HG03045 (cell line): Measurements from ENCODE around the gene SERPINA6.
A peak's percentile ranks its signal among the peaks of the same experiment; 100 is the strongest.
"Not testable (repeated sequence)": the region's sequence is repeated elsewhere in the genome, so short reads cannot be mapped to it uniquely, and the experiment has no call there.

ENCODE experiments used
- ATAC-seq: cut with Tn5 transposase; IDR thresholded peaks from one replicate; pipeline ENCODE4 v1.9.1; 2021; ENCODE audit warnings: mild to moderate bottlenecking, moderate library complexity; ENCODE audit not compliant: unreplicated experiment

SERPINA6 gene

DNA sequence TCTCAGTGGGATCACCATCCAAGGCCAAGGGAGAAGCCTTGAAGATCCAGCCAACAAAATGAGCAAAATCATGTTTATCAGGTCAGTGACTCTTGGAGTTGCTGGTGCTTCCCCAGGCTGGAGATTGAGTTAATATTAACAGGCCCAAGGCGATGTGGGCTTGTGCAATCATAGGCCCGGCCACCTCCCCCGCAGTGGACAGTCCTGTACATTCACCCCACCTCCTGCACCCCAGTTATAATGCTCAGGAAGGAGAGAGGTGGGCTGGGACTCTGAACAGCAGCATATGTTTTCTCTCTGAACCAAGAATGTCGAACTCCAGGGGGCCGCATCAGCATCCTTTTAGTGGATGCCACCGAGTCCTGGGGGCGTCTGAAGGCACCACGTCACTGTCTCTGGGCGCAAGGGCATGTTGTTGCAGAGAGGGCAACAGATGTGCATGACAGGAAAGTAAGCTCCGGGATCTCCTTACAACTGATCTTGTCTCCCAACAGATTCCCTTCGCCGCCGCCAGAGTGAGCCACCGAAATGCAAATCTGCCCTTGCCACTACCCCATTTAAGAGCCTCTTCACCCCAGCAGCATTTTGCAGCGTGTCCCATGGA lies 32.2 kb upstream of the SERPINA6 start:
- ATAC-seq: no peak

DNA sequence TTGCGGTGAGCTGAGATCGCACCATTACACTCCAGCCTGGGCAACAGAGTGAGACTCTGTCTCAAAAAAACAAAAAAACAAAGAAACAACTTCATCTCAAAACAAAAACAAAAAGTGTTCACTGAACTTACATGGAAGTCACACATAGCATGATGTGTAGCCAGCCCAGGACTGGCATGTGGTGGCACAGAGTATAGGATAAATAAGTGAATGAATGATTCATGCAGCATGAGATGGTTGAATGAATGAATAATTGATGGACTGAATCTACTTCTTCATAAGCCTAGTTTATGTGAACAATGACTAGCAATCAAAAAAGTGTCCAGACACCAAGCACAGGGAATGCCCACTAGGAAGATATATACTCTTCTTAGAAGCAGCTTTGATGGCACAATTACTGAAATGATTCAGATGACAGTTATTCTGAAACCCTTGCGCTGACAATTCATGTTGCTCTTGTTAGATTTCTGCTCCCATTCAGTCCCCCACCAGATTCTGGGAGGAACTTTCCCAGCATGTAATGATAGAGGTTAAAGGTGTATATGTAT lies 31.6 kb upstream of the SERPINA6 start:
- no peak for ATAC-seq

DNA sequence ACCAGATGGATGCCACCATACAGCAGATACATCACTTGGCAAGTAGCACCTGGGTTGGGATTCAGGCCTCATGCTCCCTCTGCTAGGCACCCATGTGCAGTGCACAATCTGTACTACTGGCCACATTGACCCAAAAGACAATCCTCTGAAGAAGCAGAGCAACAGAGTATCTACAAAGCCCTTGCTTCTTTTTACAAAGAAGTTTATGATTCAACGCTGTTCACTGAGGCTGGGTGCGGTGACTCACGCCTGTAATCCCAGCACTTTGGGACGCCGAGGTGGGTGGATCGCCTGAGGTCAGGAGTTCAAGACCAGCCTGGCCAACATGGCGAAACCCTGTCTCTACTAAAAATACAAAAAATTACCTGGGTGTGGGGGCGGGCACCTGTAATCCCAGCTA lies 31.1 kb upstream of the SERPINA6 start:
- ATAC-seq: not testable (repeated sequence)

DNA sequence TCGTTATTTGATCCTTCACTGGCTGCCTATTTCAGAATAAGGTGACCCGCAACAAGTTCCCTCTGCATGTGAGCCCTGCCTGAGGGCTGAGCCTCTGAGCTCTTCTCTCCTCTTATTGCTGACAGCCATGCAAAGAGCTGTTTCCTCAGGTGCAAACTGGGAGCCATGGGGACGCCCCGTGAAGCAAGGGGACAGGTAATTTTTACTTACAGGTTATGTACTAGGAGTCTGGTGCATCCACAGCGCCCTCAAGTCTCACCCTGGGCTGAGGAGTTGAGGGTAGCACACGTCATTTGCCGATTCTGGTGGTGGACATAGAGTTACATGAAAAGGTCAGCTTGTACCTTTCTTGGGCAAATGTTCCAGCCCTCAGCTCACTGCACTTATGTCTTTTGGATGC lies 26.1 kb upstream of the SERPINA6 start:
- no peak for ATAC-seq

DNA sequence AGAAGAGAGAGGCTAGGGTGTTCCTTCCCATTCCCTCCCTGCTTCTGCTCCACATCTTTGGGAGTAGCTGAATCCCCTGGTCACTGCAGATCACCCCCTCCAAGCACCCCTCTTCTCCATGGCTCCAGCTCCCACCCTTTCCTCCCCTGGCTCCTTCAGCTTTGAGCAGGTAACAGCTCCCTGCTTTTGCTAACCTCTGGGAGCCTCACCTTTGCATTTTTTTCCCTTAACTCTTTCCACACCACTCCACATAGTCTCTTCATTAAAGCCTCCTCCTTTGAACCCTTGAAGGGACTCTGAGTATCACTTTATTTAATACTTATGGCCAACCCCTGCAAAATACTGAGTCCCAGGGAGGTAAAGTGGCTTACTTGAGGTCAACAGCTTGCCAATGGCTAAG lies 25.7 kb upstream of the SERPINA6 start:
- ATAC-seq: no peak

DNA sequence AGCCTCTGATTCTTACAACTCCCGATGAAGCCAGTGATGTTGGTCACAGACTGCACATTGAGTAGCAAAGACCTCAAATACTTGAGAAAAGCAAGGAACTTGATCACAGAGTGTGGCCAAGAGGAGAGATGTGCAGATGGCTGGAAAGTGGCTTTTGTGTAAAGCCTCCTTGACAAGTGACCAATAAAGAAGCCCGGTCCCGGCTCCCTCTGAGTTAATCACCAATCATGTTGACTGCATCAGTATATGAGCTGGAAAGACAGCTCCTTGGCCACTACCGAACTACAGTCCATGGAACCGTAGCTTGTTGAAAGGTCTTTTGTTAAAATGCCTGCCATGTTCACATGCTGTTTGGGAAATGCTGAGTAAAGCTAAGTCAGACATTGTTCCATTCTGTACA lies 23.7 kb upstream of the SERPINA6 start:
- peak; percentile 13 for ATAC-seq

DNA sequence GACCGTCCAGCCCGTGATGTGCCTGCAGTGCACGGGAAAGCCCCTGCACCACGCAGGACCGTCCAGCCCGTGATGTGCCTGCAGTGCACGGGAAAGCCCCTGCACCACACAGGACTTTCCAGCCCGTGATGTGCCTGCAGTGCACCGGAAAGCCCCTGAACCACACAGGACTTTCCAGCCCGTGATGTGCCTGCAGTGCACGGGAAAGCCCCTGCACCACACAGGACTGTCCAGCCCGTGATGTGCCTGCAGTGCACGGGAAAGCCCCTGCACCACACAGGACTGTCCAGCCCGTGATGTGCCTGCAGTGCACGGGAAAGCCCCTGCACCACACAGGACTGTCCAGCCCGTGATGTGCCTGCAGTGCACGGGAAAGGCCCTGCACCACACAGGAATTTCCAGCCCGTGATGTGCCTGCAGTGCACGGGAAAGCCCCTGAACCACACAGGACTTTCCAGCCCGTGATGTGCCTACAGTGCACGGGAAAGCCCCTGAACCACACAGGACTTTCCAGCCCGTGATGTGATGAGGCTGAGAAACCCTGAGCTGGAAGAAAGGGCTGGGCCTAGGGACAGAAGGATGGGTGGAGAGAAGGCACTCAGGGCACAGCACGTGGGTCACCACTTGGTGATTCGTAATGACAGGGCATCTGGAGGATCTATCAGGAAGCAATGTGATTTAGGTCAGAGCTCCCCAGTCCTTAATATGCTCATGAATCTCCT lies 23.1 kb upstream of the SERPINA6 start:
- peak; percentile 71 for ATAC-seq

DNA sequence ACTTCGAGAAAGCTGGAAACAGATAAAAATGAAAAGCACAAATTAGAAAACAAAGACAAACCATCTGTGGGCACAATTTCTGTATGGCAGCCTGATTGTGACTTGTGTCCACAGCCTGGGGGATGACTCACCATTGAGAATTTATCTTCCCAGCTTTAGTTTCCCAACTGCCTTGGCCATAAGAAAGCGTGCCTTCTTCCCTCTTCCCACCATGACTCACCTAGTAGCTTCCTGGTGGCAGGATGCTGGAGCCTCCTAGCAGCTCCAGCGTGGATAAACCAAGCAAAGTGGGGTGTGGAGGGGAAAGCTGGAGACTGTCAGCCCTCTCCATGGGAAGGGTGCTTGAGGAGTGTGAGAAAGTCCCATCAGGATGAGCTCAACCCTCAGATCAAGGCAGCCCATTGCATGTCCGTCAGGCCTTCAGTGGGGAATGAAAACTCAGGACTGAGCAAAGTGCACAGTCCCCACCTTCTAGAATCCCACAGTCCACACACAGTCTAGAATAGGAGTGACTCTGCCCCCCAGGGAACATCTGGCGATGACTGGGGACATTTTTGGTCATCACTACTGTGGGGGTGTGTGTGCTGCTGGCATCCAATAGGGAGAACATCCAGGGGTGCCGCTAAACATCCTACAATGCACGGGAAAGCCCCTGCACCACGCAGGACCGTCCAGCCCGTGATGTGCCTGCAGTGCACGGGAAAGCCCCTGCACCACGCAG lies 22.4 kb upstream of the SERPINA6 start:
- no peak for ATAC-seq

DNA sequence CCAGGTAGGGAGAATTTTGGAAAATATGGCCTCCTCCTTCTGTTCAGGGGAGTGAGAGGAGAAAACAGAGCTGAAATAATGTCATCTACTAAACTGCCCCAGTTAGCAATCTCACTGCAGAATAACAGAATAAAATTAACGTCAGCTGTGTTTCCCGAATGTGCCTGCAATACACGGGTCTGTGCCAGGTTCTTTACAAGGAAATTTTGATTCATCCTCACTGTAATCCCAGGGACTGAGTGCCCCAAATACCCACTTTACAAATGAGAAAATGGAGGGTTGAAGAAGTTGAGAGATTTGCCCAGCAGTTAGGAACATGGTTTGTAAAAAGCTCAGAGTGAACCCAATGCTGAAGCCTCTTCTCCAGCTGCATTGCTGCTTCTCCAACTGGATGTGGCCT lies 21.3 kb upstream of the SERPINA6 start:
- ATAC-seq: no peak

DNA sequence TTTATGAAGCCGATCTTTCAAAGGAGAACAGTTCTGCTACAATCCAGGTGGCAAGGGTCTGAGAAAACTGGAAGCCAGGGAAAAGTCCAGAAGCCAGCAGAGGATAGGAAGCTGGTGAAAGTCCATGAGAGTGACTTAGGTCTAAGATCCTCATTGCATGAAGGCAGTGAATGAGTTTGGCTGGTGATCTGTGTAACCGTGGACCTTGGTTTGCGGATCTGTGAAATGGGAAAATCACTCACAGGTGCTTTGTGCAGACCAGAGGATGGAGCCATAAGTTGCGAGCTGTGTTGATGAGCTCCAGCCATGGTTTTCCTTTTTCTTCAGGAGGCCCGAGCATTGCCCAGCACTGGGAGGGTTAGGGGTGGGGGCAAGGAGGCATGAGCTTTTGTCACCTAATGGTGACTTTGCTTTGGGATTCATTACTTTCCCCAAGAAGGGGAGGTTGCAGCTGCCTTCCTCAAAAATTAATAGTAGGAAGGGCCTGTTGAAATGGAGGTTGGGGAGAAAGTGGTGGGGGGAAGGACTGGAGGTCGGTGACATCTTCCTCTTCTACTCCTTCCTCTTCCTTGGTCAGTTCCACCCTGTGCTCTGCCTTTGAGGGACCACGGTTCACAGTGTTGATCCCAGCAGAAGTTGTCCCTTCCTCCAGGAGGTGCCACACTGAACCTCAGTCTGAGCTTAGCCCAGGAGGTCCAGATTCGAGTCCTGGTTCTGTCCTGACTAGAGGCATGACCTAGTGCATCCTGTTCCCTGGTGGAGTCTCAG lies 20.3 kb upstream of the SERPINA6 start:
- no peak for ATAC-seq

DNA sequence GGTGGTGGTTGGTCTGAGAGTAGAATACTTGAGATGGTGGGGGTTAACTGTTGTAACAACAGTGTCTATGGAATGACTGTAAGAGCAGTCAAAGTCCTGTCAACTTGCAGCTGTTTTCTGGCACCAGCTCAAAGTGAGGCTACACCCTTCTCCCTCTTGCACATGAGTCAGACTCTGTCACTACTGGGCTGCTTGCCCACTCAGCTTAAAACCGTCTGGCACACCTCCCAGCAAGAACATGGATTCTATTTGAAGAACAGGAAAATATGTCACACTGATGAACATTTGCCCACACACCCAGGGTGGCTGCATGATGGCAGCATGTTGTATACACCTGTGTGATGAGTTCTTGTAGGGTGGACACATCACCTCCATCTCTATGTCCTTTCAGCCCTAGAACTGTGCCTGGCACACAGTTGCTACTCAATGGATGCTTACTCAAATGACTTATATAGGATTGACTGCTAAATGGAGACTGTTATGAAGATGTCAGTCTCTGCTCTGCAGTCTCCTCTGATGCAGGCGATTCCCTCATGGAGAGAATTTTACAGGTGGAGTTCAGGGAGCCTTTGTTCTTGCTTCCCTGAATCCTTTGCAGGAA lies 19.3 kb upstream of the SERPINA6 start:
- ATAC-seq: no peak

DNA sequence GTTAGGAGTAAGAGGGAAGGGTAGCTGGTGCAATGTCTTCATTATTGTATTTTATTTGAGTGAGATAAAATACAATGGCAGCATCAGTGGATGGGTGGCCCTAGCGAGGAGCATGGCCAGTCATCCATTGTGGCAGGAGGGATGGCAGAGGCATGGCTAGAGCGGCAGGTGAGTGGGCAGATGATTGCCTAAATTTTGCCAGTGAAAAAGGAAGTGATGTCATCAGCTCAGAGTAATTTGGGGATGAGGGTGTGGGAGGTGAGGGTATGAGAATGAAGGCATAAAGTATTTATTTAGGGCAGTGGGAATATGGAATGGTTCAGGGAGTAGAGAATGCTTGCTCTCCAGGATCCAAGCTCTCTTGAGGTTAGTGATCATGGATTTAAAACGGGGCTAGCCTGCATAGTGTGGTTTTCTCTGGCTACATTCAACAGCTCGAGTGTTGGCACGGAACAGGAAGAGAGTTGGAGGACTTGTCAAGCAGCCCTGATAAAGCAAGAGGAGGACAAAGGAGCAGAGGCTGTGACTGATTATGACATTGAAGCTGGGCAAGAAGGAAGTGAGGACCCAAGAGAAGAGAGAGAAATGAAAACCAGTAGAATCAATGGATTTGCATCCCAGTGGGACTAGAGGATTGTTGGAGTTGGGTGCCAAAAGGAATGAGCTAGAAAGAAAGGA lies 18.7 kb upstream of the SERPINA6 start:
- no peak for ATAC-seq

DNA sequence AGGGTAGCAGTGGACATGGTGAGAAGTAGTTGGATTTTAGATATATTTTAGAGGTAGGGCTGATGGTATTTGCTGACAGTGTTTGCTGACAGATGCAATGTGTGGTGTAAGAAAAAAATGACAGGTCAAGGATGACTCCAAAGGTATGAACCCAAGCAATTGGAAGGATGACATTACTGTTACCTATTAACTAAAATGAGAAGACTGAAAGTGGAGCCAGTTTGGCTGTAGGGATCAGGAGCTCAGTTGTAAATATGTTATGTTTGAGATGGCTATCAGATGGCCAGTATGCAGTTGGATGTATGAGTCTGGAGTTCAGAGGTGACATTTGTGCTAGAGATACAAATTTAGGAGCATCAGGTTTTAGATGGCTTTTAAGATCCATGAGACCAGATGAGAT lies 17.4 kb upstream of the SERPINA6 start:
- ATAC-seq: no peak

DNA sequence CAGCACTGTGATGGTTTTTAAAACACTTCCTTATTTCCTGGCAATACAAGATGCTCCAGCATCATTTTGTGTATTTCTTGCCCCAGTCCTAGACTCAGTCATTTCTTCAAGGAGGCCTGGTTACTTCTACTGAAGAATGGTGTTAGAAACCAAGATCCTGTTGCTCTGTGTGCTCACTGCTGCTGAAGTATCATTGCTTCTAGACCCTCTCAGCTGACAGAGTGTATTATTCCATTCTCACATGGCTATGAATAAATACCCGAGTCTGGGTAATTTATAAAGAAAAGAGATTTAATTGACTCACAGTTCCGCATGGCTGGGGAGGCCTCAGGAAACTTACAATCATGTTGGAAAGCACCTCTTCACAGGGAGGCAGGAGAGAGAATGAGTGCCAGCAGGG lies 14.9 kb upstream of the SERPINA6 start:
- no peak for ATAC-seq

DNA sequence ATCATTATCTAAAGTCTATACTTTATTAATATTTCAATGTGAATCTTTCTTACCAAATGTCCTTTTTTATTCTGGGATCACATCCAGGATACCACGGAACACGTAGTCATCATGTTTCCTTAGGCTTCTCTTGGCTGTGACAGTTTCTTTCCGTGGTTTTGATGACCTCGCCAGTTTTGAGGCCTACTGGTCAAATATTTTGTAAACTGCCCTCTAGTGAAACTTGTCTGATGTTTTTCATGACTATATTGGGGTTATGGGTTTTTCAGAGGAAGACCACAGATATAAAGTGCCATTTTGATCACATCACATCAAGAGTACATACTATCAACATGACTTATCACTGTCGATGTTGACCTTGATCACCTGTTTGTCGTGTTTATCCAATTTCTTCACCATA lies 14.1 kb upstream of the SERPINA6 start:
- no peak for ATAC-seq

DNA sequence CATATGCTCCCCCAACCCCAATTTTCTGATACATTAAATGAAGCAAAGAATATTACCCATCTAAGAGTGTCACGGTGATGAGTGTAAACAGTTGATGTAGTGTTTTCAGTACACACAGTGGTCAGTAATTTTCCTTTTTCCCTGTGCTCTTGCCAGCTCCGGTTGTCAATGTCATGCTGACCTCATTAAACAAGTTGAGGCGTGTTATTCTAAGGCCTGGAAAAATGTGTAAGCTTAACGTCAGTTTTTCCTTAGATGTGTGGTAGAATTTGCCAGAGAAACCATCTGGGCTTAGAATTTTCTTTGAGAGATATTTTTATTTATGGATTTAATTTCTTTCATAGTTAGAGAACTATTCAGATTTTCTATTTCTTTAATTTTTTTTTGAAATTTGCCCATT lies 11.7 kb upstream of the SERPINA6 start:
- ATAC-seq: no peak

DNA sequence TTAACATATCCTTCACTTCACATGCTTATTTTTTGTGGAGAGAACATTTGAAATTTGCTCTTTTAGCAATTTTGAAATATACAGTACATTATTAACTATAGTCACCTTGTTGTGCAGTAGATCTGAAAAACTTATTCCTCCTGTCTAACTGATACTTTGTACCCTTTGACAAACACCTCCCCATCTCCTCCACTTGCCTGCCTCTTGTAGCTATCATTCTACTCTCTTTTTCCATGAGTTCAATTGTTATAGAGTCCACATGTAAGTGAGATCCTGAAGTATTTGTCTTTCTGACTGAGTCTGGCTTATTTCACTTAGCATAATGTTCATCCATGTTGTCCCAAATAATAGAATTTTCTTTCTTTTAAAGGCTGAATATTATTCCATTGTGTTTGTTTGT lies 9.5 kb upstream of the SERPINA6 start:
- ATAC-seq: no peak

DNA sequence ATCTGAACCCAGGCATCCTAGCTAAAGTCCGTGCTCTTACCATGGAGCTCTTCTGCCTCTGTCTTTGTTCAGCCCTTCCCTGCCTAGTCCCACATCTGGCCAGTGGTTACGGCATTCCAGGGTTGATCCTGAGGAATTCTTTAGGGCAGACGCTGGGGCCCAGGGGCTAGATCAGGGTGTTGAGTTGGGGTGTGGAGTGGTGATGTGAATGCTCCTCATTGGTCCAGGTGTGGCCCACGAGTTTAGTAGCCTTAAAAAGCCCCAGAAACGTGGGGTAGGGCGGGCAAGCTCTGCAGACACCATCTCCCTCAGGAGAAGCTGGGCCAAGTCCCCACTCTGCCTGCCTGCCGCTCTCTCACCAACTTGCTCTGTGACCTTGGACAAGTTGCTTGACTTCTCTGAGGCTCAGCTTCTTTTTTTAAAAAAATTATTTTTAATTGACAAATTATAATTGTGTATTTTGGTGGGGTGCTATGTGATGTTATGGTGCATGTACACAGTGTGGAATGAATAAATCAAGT lies 9.0 kb upstream of the SERPINA6 start:
- no peak for ATAC-seq

DNA sequence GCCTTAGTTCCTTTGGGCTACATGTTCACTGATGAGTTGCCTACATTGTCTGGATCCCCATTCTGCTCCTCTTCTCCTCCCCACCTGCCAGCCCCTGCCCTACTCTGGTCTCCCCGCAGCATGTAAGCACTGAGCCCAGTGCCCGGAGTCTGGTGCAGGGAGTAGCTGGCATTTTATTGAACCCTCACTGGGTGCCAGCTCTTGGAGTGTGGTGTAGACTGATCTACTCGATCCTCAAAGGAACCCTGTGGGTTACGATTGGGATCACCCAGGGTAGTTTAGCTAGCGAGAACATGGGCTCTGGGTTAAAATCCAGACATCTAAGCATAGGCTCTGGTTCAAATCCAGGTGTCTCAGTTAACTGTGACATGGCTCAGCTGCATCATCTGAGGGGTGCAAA lies 8.3 kb upstream of the SERPINA6 start:
- ATAC-seq: no peak

DNA sequence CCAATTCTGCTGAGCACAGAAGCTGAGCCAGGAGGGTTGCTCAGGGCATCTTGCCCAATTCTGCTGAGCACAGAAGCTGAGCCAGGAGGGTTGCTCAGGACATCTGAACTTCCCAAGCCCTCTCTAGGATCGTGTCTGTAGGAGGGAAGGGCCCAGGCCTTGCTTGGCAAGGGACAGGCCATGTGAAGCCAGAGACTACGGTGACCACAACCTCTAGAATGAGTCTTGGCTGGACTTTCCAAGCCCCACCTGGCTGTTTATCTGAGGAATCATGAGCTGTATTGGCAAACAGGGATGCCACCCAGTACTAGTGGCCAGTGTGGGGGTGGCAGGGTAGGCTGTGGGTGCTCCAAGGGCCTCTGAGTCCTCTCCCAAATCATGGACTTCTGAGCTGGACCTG lies 7.7 kb upstream of the SERPINA6 start:
- ATAC-seq: no peak
